HL-60 (cell line): ENCODE measurements around the gene PSIP1.

ENCODE experiments used
- DNase-seq, 2 experiments: peaks; one replicate each; pipeline ENCODE4 v3.0.0-alpha.2; 2010 to 2020; ENCODE audit warnings: low read depth in 1 of 2, low spot score in 1 of 2
- H3K27ac ChIP-seq: fragments of 250-450 bp; sonication (Bioruptor Pico); replicated peaks from 2 replicates; pipeline ENCODE4 v1.5.1; 2020; ENCODE audit warnings: mild to moderate bottlenecking, moderate library complexity
- H3K27me3 ChIP-seq: fragments of 250-450 bp; sonication (Bioruptor Pico); 2 replicates; pipeline ENCODE4 v1.5.1; 2021; ENCODE audit warnings: mild to moderate bottlenecking, moderate library complexity; ENCODE audit not compliant: insufficient read depth, poor library complexity, severe bottlenecking
- H3K4me3 ChIP-seq: replicated peaks from 2 replicates; pipeline ENCODE4 v1.5.1; 2011; ENCODE audit warnings: mild to moderate bottlenecking, control low read depth, low read length; ENCODE audit not compliant: insufficient read depth
- CTCF ChIP-seq: IDR thresholded peaks from one replicate; pipeline ENCODE4 v1.5.1; 2011; ENCODE audit warnings: low read length, control low read depth, inconsistent platforms; ENCODE audit not compliant: insufficient read depth
- GABPA ChIP-seq: IDR thresholded peaks from 2 replicates; pipeline ENCODE4 v1.6.1; 2012; ENCODE audit warnings: low read depth
- POLR2AphosphoS5 ChIP-seq: IDR thresholded peaks from 2 replicates; pipeline ENCODE4 v1.6.1; 2012; ENCODE audit warnings: low read depth
- REST ChIP-seq: IDR thresholded peaks from 2 replicates; pipeline ENCODE4 v1.6.1; 2012; ENCODE audit warnings: low read depth; ENCODE audit not compliant: insufficient replicate concordance
- SPI1 ChIP-seq: IDR thresholded peaks from 2 replicates; pipeline ENCODE4 v1.6.1; 2012; ENCODE audit warnings: low read depth, mild to moderate bottlenecking, borderline replicate concordance

The PSIP1 gene

GRCh38 chr9:15519831-15520230, 9.1 kb upstream of the PSIP1 start:
- H3K4me3 ChIP-seq = no peak overlapping the region
- H3K27ac ChIP-seq = no peak overlapping the region
- no peak for DNase-seq
- no peaks in the 10 kb centered on the region for H3K27me3 ChIP-seq
- TF ChIP-seq REST = no peak

GRCh38 chr9:15513335-15513734, 2.6 kb upstream of the PSIP1 start:
- Histone ChIP-seq H3K4me3 (no peak overlapping the region), H3K27ac (no peak overlapping the region), H3K27me3 (no peaks in the 10 kb centered on the region)
- no peak for DNase-seq
- no peak for TF ChIP-seq GABPA
- no peak for TF ChIP-seq CTCF
- no peak for TF ChIP-seq POLR2AphosphoS5
- TF ChIP-seq SPI1 = no peak
- TF ChIP-seq REST = no peak

DNA sequence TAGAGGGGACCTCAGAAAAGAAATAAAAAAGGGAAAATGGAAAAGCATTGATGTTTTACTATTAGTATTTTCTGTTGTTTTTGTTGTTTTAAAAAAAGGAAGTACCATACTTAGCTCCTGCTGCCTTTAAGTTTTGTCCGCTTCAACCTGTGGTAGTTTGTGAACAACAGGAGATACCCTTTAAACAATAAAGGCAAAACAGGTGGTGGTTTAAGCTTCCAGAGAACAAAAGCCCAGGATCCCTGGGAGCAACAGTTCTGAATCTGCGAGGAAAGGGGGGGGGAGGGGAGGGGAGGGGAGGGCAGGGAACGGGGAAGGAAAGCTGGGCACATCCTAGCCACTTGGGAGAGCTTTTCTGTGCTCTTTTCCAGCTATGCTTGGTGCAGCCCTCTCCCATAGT, 2.1 kb upstream of the PSIP1 start:
- Histone ChIP-seq H3K4me3 (no peak overlapping the region), H3K27me3 (no peaks in the 10 kb centered on the region), H3K27ac (no peak overlapping the region)
- DNase-seq = no peak
- TF ChIP-seq REST = no peak
- TF ChIP-seq SPI1 = 0 out of 2 replicates have a peak, but pooled peaks have one; percentile 3
- TF ChIP-seq POLR2AphosphoS5 = no peak
- no peak for TF ChIP-seq GABPA

- no peak for DNase-seq
- H3K27ac ChIP-seq = no peak overlapping the region
- TF ChIP-seq POLR2AphosphoS5 (no peak), GABPA (no peak), REST (no peak), CTCF (no peak), SPI1 (no peak)
- no peak overlapping the region for H3K4me3 ChIP-seq
- no peaks in the 10 kb centered on the region for H3K27me3 ChIP-seq
Measured at GRCh38 chr9:15512204-15512603, 1.4 kb upstream of the PSIP1 start.
